ENCODE data around the gene ACBD6.

Gene ACBD6

DNA sequence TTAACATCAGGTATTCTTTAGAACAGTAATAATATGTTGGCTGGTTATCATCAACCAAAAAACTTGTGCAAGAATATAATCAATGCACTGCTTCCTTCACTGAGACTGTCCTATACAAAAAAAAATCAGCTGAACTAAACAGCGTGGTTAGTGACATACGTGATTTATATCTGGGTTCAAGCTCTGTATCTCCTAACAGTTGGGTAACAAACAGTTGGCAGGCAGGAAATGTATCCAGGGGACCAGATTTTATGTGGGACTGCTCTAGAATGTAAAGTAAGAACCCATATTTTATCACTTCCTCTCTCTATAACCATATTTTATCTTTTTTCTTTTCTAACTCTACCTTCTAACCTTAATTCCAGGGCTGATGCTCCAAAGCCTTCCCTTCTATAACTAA is 8.0 kb downstream of the ACBD6 start:
- no peak for DNase-seq (ENCODE audit: low read depth)
- TF ChIP-seq, protein P1, sequence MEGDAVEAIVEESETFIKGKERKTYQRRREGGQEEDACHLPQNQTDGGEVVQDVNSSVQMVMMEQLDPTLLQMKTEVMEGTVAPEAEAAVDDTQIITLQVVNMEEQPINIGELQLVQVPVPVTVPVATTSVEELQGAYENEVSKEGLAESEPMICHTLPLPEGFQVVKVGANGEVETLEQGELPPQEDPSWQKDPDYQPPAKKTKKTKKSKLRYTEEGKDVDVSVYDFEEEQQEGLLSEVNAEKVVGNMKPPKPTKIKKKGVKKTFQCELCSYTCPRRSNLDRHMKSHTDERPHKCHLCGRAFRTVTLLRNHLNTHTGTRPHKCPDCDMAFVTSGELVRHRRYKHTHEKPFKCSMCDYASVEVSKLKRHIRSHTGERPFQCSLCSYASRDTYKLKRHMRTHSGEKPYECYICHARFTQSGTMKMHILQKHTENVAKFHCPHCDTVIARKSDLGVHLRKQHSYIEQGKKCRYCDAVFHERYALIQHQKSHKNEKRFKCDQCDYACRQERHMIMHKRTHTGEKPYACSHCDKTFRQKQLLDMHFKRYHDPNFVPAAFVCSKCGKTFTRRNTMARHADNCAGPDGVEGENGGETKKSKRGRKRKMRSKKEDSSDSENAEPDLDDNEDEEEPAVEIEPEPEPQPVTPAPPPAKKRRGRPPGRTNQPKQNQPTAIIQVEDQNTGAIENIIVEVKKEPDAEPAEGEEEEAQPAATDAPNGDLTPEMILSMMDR (IDR thresholded peaks at IDR 0.05; ENCODE audit: low read depth, low read length, missing control alignments): no peak
- no peak overlapping the region for H3K4me3 ChIP-seq (ENCODE audit: low read depth, low read length)

GRCh38 chr1:180489976-180490375 is 12.4 kb downstream of the ACBD6 start:
- TF ChIP-seq, protein P1 (IDR thresholded peaks at IDR 0.05; ENCODE audit: low read depth, low read length, missing control alignments): no peak
- DNase-seq (ENCODE audit: low read depth): no peak
- no peak overlapping the region for H3K4me3 ChIP-seq (ENCODE audit: low read depth, low read length)

DNA sequence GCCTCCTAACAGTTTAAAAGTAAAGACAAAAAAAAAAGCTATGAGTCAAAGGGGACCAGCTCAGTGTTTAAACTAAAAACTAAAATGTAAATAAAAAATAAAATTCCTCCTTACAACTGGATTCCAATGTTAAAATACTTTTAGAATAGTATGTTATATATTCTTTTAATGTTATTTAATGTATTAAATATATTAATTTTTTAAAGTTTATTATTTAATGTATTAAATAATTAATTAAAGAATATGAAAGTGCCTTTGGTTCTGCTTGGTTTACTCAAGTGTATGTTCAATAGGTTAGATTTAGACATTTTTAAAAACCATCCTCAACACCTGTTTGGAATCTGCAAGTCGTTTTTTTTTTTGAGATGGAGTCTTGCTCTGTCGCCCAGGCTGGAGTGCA is 13.1 kb downstream of the ACBD6 start:
- DNase-seq (ENCODE audit: low read depth): no peak
- TF ChIP-seq, protein P1 (IDR thresholded peaks at IDR 0.05; ENCODE audit: low read depth, low read length, missing control alignments): no peak
- no peak overlapping the region for H3K4me3 ChIP-seq (ENCODE audit: low read depth, low read length)

DNA sequence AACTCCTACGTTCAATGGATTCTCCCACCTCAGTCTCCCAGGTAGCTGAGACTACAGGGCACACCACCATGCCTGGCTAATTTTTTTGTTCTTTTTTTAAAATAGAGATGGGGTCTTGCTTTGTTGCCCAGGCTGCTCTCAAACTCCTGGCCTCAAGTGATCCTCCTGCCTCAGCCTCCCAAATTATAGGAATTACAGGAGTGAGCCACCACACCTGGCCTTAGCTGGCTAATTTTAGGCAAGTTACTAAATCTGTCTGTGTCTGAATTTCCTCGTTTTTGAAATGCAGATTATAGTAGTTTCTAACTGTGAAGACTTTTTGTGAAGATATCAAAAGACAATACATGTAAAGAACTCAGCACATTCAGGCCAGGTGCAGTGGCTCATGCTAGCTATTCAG is 13.7 kb downstream of the ACBD6 start:
- TF ChIP-seq, protein P1 (IDR thresholded peaks at IDR 0.05; ENCODE audit: low read depth, low read length, missing control alignments): no peak
- no peak overlapping the region for H3K4me3 ChIP-seq (ENCODE audit: low read depth, low read length)
- DNase-seq (ENCODE audit: low read depth): no peak

DNA sequence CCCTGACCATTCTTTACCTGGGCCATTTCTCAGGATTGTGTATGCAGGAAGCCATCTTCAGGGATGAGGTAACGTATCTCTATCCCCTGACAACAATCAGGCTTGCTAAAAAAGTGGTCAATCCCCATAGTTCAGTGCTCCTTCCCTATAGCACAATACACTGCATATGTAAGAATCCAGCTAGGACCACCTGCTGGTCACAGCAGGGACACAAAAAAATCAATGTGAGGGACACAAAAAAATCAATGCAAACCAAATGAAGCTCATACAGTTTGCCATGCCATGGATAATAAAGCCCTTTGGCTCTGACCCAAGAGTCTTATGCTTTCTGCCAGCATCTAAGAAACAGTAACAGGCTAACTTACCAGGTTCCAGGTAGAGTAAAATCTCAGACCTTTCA is 16.3 kb downstream of the ACBD6 start:
- no peak overlapping the region for H3K4me3 ChIP-seq (ENCODE audit: low read depth, low read length)
- DNase-seq (ENCODE audit: low read depth): no peak
- TF ChIP-seq, protein P1 (IDR thresholded peaks at IDR 0.05; ENCODE audit: low read depth, low read length, missing control alignments): no peak

DNA sequence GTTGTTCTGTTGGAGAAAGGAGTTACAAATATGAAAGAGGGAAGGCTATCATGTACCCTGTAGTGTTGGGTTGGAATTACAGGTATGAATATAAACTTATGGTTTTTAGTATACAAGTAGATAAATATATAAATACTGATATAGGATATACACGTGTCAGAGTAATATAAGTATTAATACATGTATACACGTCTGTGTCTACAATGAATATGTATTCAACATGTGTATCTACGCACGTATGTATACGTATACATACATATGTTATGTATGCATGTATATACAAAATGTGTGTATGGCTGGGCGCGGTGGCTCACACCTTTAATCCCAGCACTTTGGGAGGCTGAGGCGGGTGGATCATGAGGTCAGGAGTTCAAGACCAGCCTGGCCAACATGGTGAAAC is 17.9 kb downstream of the ACBD6 start:
- DNase-seq (ENCODE audit: low read depth): no peak
- TF ChIP-seq, protein P1 (IDR thresholded peaks at IDR 0.05; ENCODE audit: low read depth, low read length, missing control alignments): no peak
- H3K4me3 ChIP-seq (ENCODE audit: low read depth, low read length): no peak overlapping the region

DNA sequence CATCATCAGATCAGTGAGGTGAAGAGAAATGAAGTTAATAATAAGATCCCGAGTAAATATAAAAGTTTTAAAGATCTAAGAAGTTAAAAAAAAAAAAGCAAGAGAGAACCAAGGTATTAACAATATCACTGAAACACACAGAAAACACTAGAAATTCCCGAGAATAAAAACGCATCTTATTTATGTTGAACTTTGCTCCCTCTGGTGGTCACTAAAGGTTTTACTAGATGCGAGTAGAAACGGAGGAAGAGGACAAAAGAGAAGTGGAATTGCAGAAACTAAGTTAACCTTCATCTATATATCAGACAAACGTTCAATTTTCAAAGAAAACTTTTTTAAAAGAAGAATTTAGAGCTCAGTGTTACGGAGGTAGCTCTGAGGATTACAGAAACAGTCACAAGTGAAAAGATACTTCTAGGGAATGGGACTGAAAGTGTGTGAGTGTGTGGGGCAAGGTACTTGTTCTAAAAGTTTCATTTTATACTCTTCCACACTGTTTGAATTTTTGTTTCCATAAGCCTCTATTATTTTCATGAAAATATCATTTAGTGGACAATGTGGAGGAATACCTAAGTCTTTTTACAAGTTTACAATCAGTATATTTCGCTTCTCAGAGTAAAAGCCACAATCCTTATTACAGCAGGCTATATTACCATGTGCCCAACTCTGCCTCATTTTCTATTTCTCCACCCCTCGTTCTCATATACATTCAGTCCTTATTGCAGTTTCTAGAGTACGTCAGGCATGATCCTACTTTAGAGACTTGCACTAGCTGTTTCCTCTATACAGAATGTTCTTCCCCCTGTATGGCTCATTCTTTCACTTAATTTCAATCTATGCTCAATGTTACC is 19.7 kb downstream of the ACBD6 start:
- TF ChIP-seq, protein P1 (IDR thresholded peaks at IDR 0.05; ENCODE audit: low read depth, low read length, missing control alignments): peak; percentile 56
- DNase-seq (ENCODE audit: low read depth): peak; percentile 26
- no peak overlapping the region for H3K4me3 ChIP-seq (ENCODE audit: low read depth, low read length)
